Dedifferentiated amniotic fluid mesenchymal stem cell (primary cell): Measurements from ENCODE around the gene STAMBPL1.

ENCODE experiments used
- DNase-seq: peaks from one replicate; pipeline ENCODE4 v3.0.0-alpha.2; 2016; ENCODE audit errors: extremely low spot score

The STAMBPL1 gene

DNA sequence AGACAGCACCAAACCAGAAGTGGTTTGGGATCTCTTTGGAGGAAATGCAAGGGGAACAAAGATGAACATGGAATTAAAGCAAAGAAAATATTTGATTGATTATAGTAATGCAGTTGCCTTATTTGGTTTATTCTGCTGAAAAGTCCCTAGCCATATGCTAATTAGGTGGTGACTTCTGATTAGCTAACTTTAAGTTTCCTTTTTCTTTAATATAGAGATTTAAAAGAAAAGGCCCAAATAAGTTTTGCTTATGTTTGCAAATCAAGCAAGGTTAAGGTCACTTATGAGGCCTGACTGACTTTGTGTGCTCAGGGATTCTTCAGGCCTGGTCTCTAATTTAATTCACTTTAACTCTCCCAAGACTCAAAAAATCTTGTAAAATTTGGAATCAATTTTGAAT is 22.2 kb upstream of the STAMBPL1 start:
- no peak for DNase-seq

DNA sequence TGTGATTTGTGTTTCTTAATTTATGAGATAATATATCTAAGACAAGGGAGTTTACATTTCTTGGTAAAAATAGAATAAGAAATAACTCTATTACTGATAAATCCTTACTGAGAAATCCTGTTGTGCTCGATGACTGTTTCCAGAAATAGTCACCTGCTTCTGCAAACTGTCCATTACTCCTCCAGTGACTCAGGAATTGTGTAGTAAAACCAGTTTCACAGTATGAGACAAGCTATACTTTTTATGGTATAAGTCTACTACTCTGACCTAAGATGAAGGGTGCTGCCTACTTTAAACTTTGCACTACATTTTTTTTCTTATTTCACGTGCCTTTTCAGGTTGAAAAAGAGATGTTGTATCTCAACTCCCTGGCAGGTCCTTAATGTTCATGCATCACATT is 21.6 kb upstream of the STAMBPL1 start:
- DNase-seq, result no peak

- DNase-seq, result no peak
Measured at GRCh38 chr10:88861036-88861435, 19.0 kb upstream of the STAMBPL1 start.

DNA sequence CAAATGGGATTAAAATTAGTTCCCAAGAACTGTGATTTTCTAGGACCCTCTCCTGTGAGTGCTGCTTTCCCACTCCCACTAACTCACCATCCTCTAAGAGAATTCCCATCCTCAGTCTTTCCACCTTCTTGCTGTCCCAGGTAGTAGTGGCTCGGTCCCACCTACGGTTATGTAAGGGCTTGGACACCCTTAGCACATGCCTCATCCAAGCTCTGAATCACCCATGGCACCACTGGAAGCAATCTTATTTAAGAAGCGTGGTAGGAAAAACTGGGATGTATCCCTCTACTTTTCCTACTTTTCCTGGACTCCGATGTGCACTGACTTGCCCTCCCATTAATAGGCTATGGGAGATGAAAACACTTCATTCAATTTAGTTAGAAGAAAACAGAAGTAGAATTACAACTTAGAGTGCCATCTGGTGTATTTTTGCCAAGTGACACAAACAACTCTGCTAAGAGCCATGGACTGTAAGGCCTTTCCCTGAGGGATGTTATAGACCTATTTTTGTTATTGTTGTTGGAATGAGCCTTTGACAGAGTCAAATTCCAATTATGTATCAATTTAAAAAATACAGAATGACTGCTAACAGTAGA is 14.7 kb upstream of the STAMBPL1 start:
- DNase-seq, result no peak

- DNase-seq, result no peak
Measured at GRCh38 chr10:88866454-88866853, 13.6 kb upstream of the STAMBPL1 start.

DNA sequence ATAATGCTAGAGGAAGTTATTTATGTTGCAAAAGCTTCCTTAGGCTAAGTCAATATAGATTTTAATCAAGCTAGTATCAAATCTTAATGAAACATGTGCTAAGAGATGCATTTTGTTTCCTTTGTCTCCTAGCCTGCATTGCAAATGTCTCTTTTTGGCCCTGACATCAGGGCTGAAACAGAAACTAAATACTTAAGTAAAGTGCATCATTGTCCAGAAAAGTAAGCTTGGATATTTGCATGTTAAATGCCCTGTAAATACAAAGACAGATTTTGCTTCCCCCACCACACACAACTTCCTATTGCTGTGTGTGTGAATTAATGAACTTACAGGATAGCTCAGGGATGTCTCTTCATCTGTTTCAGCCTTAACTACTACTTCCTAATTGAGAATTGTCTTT is 10.0 kb upstream of the STAMBPL1 start:
- DNase-seq, result no peak

- DNase-seq, result no peak
Measured at GRCh38 chr10:88873757-88874156, 6.3 kb upstream of the STAMBPL1 start.

GRCh38 chr10:88874281-88874680 is 5.8 kb upstream of the STAMBPL1 start:
- peak; percentile 41 for DNase-seq

GRCh38 chr10:88875081-88875480 is 5.0 kb upstream of the STAMBPL1 start:
- no peak for DNase-seq

DNA sequence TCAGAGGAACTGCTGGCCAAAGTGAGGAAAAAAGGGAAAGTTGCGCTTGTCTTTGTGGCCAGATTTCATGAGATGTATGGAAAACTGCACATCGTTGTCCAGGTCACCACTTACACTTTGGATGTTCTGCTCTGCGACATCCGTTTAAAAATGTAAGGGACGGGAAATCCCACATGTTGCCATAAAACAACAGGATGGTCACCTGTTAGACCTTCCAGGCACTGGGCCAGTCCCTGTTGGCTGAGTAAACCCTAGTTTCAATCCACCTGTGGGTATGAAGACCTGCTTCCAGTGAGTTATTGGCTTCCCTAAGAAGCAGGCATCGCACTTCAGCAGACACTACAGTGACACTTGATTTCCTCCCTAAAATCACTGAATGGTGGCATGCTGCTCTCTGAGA is 2.7 kb upstream of the STAMBPL1 start:
- no peak for DNase-seq

DNA sequence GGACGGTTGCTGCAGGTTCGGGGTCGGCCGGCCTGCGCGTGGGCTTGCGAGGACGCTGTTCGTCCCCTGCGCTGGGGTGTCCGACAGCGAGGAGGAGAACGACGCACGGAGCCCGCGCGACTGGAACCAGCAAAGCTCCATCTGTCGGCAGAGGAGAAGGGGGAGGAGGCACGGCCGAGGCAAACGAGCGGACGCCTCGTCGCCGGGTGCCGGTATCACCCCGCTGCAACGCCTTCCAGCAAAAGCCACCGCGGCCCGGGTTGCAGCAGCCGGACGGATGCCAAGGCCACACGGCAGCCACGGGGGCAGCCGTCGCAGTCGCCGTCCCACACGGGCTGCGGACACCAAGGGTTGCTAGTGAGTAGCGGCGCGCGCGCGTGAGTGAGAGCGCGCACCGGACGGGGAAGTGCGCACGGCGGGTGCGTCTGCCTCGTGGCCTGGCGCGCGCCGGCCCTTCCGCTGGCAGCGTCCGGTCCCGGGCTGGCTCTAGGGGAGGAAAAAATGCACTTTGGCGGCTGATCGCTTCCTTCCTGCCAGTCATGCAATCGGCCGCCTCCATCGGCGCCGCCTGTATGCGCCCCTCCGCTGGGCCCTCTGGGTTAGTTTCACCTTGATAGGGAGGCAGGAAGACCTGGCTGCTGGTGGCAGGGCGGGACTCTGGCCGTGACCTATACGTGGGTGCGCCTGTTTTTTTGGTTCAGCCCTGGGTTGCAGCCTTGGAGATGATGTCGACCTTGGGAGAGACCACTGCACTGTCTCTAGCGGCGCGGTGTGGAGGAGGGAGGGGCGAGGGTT is 434 bp downstream of the STAMBPL1 start:
- DNase-seq, result peak; percentile 74

DNA sequence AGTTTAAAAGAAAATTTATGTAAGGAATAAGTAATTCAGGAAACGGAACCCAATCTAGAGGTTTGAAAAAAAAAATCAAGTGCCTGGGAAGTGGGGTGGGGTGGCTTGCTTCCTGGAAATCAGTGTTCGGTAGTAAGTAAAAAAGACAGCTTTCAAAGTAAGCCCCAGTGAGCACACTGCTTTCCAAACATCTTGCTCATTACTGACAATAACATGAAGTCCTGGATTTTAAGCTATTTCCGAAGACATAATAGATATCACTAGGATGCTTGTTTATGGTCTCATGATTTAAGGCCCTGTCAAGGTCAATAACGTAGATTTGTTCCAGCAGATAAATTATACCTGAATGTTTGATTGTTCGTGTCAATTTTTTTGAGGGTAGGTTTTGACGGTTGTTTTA is 1.3 kb downstream of the STAMBPL1 start:
- no peak for DNase-seq

- DNase-seq, result no peak
Measured at GRCh38 chr10:88881922-88882645, 2.0 kb downstream of the STAMBPL1 start.

DNA sequence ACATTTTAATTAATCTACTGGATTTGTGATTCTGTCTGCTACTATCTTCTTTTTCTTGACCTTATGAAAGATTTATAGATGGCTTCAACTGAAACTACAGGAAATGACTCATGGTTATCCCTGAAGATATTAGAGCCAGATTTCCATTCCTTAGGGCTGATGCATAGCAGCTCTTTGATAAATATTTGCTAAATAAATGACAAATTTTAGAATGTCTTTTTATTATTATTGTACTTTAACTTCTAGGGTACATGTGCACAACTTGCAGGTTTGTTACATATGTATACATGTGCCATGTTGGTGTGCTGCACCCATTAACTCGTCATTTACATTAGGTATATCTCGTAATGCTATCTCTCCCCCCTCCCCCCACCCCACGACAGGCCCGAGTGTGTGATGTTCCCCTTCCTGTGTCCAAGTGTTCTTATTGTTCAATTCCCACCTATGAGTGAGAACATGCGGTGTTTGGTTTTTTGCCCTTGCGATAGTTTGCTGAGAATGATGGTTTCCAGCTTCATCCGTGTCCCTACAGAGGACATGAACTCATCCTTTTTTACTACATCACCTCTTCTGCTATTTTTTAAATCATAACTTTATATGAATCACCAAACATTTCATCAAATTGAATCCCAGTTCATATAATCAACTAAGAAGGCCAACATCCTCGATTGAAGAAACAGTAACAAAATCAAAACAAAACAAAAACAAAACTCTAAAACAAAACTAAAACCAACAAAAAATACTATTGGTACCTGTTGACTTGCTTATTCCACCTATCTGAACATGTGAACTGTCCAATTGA is 2.8 kb downstream of the STAMBPL1 start:
- DNase-seq, result peak; percentile 61

GRCh38 chr10:88883448-88883809 is 3.4 kb downstream of the STAMBPL1 start:
- no peak for DNase-seq

DNA sequence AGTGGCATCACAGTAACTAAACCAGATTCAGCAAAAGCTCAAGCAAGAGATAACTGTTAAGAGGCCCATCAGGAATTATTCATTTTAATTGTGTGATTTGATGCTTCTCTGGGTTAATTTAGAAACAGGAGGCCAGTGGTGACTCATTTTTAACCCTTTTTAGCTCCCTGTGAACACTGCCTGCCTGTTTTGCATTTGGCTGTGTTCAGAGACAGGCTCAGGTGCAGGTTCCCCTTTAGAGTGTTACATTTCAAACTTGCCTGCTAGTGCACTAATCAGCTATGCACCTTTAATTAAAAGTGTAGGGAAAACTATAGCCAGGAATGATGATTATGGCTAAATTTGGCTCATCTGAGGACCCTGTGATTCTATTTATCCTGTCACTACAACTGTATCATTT is 6.5 kb downstream of the STAMBPL1 start:
- no peak for DNase-seq

DNA sequence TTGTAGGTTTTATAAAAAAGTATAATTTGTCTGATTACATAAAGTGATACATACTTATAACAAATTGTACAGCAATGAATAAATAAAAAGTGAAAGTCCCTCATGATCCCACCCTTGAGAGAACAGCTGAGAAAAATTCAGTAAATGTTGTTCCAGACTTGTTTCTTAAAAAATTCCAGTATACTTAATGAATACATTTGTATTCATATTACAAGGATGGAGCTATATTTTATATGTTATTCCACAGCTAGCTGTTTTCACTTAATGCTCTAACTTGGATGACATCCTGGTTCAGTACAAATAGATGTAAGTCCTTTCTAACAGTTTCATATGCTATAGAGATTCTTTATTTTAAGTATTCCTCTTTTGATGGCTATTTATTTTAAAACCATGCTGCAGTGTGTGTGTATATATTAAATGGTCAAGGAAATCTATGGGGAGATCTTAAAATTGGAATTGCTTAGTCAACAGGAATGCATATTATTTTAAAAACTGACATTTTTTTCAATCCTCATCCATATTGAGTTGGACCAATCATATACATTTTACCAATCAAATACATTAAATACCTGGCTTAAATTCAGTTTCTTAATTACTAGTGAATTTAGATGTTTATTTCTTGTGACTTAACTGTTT is 8.9 kb downstream of the STAMBPL1 start:
- no peak for DNase-seq

DNA sequence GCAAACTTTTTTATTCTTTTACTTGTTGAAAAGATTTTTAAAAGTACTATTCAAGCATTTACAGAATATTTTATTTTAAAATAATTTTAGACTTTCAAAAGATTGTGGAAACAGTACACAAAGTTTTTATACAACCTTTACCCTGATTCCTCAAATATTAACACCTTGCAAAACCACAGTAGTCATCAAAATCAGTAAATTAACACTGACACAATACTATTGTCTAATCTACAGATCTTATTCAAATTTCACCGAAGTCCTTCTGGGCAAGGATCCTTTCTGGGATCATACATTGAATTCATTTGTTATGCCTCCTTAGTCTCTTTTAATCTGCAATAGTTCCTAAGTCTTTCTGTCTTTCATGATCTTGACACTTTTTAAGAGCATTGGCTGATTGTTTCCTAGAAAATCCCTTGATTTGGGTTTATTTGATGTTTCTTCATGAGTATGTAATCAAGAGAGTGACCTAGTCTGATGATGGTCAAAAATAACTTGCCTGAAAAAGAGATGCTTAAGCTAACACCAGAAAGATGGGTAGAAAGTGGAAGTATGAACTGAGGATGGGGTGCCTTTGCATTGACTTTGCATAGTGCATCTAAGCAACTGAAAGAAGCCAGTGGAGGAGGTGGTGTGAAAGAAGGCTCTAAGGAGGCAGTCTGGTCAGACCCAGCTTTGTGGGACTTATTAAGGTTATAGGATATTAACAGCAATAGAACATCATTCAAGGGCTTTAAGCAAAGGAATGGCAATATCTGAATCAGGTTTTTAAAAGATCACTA is 9.7 kb downstream of the STAMBPL1 start:
- DNase-seq, result no peak

GRCh38 chr10:88890681-88891381 is 10.8 kb downstream of the STAMBPL1 start:
- DNase-seq, result no peak

GRCh38 chr10:88892222-88892967 is 12.3 kb downstream of the STAMBPL1 start:
- DNase-seq, result peak; percentile 56
